Measurements from ENCODE around the gene RUNX2. TPM values are rescaled to one million over a fixed set of nuclear protein-coding genes. Genes with fewer than 3 reads are reported as not detected.
"Not testable (repeated sequence)": the region's sequence is repeated elsewhere in the genome, so short reads cannot be mapped to it uniquely, and the experiment has no call there.

RUNX2 gene
- total RNA-seq, 1 experiment from 2014 or later = 9.3 TPM

- H3K4me3 Mint-ChIP-seq (ENCODE audit: unreplicated experiment) = no peak overlapping the region
- no peak for TF ChIP-seq CTCF (IDR thresholded peaks at IDR 0.05; ENCODE audit: unreplicated experiment)
- no TSS peak for BruUV-seq (replicated peaks)
- H3K4me1 Mint-ChIP-seq (ENCODE audit: insufficient read depth, unreplicated experiment) = no peaks in the 10 kb centered on the region
- H3K27ac Mint-ChIP-seq (ENCODE audit: low read depth, unreplicated experiment) = no peak overlapping the region
- H3K9me3 Mint-ChIP-seq (ENCODE audit: unreplicated experiment) = no peaks in the 10 kb centered on the region
- ChIA-PET CTCF (interaction anchor here (0.5 kb wide), 1 partner anchor 254 kb away, joined by 3 read pairs; no protein-coding TSS in a partner anchor), POLR2A (no interaction called here)
- H3K27me3 Mint-ChIP-seq (ENCODE audit: insufficient read depth, unreplicated experiment) = no peaks in the 10 kb centered on the region
- no peak for DNase-seq (ENCODE audit: unreplicated experiment)
- no peaks in the 10 kb centered on the region for H3K36me3 Mint-ChIP-seq (ENCODE audit: insufficient read depth, unreplicated experiment)
- intact Hi-C loops (cut with micrococcal nuclease) = no loop called here
These were observed 340.6 kb downstream of the RUNX2 start for GRCh38 chr6:45668705-45669104.

GRCh38 chr6:45673167-45673566, 345.0 kb downstream of the RUNX2 start:
- H3K9me3 Mint-ChIP-seq (ENCODE audit: unreplicated experiment); DNase-seq (ENCODE audit: unreplicated experiment); H3K27ac Mint-ChIP-seq (ENCODE audit: low read depth, unreplicated experiment); CTCF ChIA-PET; intact Hi-C loops (cut with micrococcal nuclease); BruUV-seq (replicated peaks); POLR2A ChIA-PET; H3K4me1 Mint-ChIP-seq (ENCODE audit: insufficient read depth, unreplicated experiment); H3K36me3 Mint-ChIP-seq (ENCODE audit: insufficient read depth, unreplicated experiment); H3K27me3 Mint-ChIP-seq (ENCODE audit: insufficient read depth, unreplicated experiment); H3K4me3 Mint-ChIP-seq (ENCODE audit: unreplicated experiment): not testable (repeated sequence)

GRCh38 chr6:45675166-45675565, 347.0 kb downstream of the RUNX2 start:
- BruUV-seq (replicated peaks); DNase-seq (ENCODE audit: unreplicated experiment); H3K9me3 Mint-ChIP-seq (ENCODE audit: unreplicated experiment); intact Hi-C loops (cut with micrococcal nuclease); H3K36me3 Mint-ChIP-seq (ENCODE audit: insufficient read depth, unreplicated experiment); H3K27me3 Mint-ChIP-seq (ENCODE audit: insufficient read depth, unreplicated experiment); H3K4me1 Mint-ChIP-seq (ENCODE audit: insufficient read depth, unreplicated experiment): not testable (repeated sequence)
- POLR2A ChIA-PET = interaction anchor here (0.6 kb wide), 1 partner anchor 9 kb away, joined by 3 read pairs; no protein-coding TSS in a partner anchor
- peak overlapping the region; percentile 46 for H3K27ac Mint-ChIP-seq (ENCODE audit: low read depth, unreplicated experiment)
- CTCF ChIA-PET = interaction anchor here (0.6 to 1.4 kb wide), 3 partner anchors 15 to 412 kb away, joined by 3 to 5 read pairs (median 3); no protein-coding TSS in a partner anchor
- H3K4me3 Mint-ChIP-seq (ENCODE audit: unreplicated experiment) = peak overlapping the region; percentile 62

- TF ChIP-seq CTCF (IDR thresholded peaks at IDR 0.05; ENCODE audit: unreplicated experiment) = no peak
- POLR2A ChIA-PET = interaction anchor here (1.3 kb wide), 1 partner anchor 15 kb away, joined by 3 read pairs; no protein-coding TSS in a partner anchor
- Mint-ChIP-seq H3K27me3 (ENCODE audit: insufficient read depth, unreplicated experiment) (no peaks in the 10 kb centered on the region), H3K27ac (ENCODE audit: low read depth, unreplicated experiment) (no peak overlapping the region), H3K4me1 (ENCODE audit: insufficient read depth, unreplicated experiment) (no peaks in the 10 kb centered on the region), H3K9me3 (ENCODE audit: unreplicated experiment) (no peaks in the 10 kb centered on the region), H3K4me3 (ENCODE audit: unreplicated experiment) (peak overlapping the region; percentile 62), H3K36me3 (ENCODE audit: insufficient read depth, unreplicated experiment) (no peaks in the 10 kb centered on the region)
- DNase-seq (ENCODE audit: unreplicated experiment) = no peak
- intact Hi-C loops (cut with micrococcal nuclease) = no loop called here
- no TSS peak for BruUV-seq (replicated peaks)
- CTCF ChIA-PET = interaction anchor here (0.5 to 1.4 kb wide), 6 partner anchors 16 to 549 kb away, joined by 3 to 7 read pairs (median 3); no protein-coding TSS in a partner anchor
These were observed 347.5 kb downstream of the RUNX2 start for GRCh38 chr6:45675634-45676033.

- no peak for TF ChIP-seq CTCF (IDR thresholded peaks at IDR 0.05; ENCODE audit: unreplicated experiment)
- DNase-seq (ENCODE audit: unreplicated experiment) = no peak
- no peaks in the 10 kb centered on the region for H3K27me3 Mint-ChIP-seq (ENCODE audit: insufficient read depth, unreplicated experiment)
- H3K4me1 Mint-ChIP-seq (ENCODE audit: insufficient read depth, unreplicated experiment) = no peaks in the 10 kb centered on the region
- no TSS peak for BruUV-seq (replicated peaks)
- no peaks in the 10 kb centered on the region for H3K36me3 Mint-ChIP-seq (ENCODE audit: insufficient read depth, unreplicated experiment)
- POLR2A ChIA-PET = interaction anchor here (0.7 to 1.3 kb wide), 3 partner anchors 14 to 304 kb away, joined by 3 to 4 read pairs (median 3); no protein-coding TSS in a partner anchor
- CTCF ChIA-PET = interaction anchor here (0.7 to 1.4 kb wide), 3 partner anchors 38 to 550 kb away, joined by 3 read pairs; no protein-coding TSS in a partner anchor
- H3K4me3 Mint-ChIP-seq (ENCODE audit: unreplicated experiment) = no peak overlapping the region
- intact Hi-C loops (cut with micrococcal nuclease) = no loop called here
- H3K9me3 Mint-ChIP-seq (ENCODE audit: unreplicated experiment) = no peaks in the 10 kb centered on the region
- H3K27ac Mint-ChIP-seq (ENCODE audit: low read depth, unreplicated experiment) = no peak overlapping the region
These were observed 348.2 kb downstream of the RUNX2 start for GRCh38 chr6:45676380-45676779.
